Activated CD8-positive, alpha-beta T cell treated with anti-CD3 and anti-CD28 coated beads for 36 hours (primary cell): ENCODE results near the gene PCDHB12. TPM values are rescaled to one million over a fixed set of nuclear protein-coding genes. Genes with fewer than 3 reads are reported as not detected.
A peak's percentile ranks its signal among the peaks of the same experiment; 100 is the strongest.
"Not testable (repeated sequence)": the region's sequence is repeated elsewhere in the genome, so short reads cannot be mapped to it uniquely, and the experiment has no call there.

Experiments
- ATAC-seq: fragments of 200-7000 bp; cut with Tn5 transposase; one replicate; pipeline ENCODE4 v1.10.0; 2021; ENCODE audit warnings: mild to moderate bottlenecking, moderate library complexity
- CTCF ChIA-PET: fragments of 350-600 bp; sonication (Branson Sonifier 250); formaldehyde crosslinking; loops from one replicate; lab custom pipeline; 2021; ENCODE audit warnings: antibody characterized with exemption; lab: Charles Lee
- POLR2A ChIA-PET: fragments of 350-600 bp; sonication (Branson Sonifier 250); formaldehyde crosslinking; loops from one replicate; lab custom pipeline; 2021; ENCODE audit warnings: antibody characterized with exemption; lab: Charles Lee
- DNase-seq: peaks from one replicate; pipeline ENCODE4 v3.0.0-alpha.2; 2020
- H3K27ac Mint-ChIP-seq: one replicate; pipeline ENCODE4 v1.8.0; 2021; ENCODE audit warnings: mild to moderate bottlenecking, mixed read lengths
- H3K27me3 Mint-ChIP-seq: one replicate; pipeline ENCODE4 v1.8.0; 2021; ENCODE audit warnings: mixed read lengths
- H3K36me3 Mint-ChIP-seq: one replicate; pipeline ENCODE4 v1.8.0; 2021; ENCODE audit warnings: low read depth, mixed read lengths
- H3K4me1 Mint-ChIP-seq: one replicate; pipeline ENCODE4 v1.8.0; 2021; ENCODE audit warnings: low read depth, mixed read lengths
- H3K4me3 Mint-ChIP-seq: one replicate; pipeline ENCODE4 v1.8.0; 2021; ENCODE audit warnings: mild to moderate bottlenecking, moderate library complexity, mixed read lengths
- H3K9me3 Mint-ChIP-seq: one replicate; pipeline ENCODE4 v1.8.0; 2021; ENCODE audit warnings: mixed read lengths
- intact Hi-C: fragments of 100-400 bp; cut with micrococcal nuclease; formaldehyde crosslinking; loops from one replicate; pipeline ENCODE4 v1.10.0; 2022
- total RNA-seq, 2 experiments: library from RNA; stranded (reverse); gene quantifications; one replicate each; pipeline ENCODE4 v1.2.3, GENCODE V29; 2021
- TF ChIP-seq, protein P1 (sequence below): fragments of 200-600 bp; IDR thresholded peaks from one replicate; pipeline ENCODE4 v1.8.0; 2022; ENCODE audit warnings: antibody characterized with exemption, mild to moderate bottlenecking

PCDHB12 gene
- total RNA-seq, 2 experiments from 2014 or later: not detected

DNA sequence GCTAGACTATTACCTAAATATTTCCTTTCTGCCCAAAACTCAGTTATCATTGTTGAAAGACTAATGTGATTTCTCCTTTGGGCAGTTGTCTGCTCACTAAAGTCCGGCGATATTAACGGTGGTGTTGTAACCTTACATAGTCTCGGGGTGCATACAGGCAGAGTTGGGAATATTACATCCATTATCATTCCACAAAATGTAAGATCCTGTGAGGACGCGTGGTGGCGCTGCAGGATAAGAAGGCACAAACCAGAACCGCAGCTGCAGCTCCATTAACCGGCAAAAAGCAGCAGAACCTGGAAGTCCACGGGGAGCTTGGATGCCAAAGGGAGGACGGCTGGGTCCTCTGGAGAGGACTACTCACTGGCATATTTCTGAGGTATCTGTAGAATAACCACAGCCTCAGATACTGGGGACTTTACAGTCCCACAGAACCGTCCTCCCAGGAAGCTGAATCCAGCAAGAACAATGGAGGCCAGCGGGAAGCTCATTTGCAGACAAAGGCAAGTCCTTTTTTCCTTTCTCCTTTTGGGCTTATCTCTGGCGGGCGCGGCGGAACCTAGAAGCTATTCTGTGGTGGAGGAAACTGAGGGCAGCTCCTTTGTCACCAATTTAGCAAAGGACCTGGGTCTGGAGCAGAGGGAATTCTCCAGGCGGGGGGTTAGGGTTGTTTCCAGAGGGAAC is 5.3 kb downstream of the PCDHB12 start, which contains the start of gene PCDHB13:
Gene PCDHB13, plus strand, starts transcription at position 264 of the 684 bp plus-strand sequence. Its CDS starts 205 bp downstream, at position 469.
- CTCF ChIA-PET: interaction anchor here (1.1 kb wide), 1 partner anchor 350 kb away, joined by 6 read pairs; no protein-coding TSS in a partner anchor
- DNase-seq: peak; percentile 37
- H3K4me3 Mint-ChIP-seq: not testable (repeated sequence)

DNA sequence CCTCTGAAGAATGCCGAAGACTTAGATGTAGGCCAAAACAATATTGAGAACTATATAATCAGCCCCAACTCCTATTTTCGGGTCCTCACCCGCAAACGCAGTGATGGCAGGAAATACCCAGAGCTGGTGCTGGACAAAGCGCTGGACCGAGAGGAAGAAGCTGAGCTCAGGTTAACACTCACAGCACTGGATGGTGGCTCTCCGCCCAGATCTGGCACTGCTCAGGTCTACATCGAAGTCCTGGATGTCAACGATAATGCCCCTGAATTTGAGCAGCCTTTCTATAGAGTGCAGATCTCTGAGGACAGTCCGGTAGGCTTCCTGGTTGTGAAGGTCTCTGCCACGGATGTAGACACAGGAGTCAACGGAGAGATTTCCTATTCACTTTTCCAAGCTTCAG is 6.1 kb downstream of the PCDHB12 start:
- ATAC-seq, H3K4me1 Mint-ChIP-seq, H3K27ac Mint-ChIP-seq, H3K4me3 Mint-ChIP-seq, POLR2A ChIA-PET, DNase-seq, intact Hi-C loops, CTCF ChIA-PET: not testable (repeated sequence)
- Mint-ChIP-seq H3K36me3 (peaks cover 10% of the 10 kb centered on the region), H3K27me3 (peaks cover 45% of the 10 kb centered on the region), H3K9me3 (peaks cover 14% of the 10 kb centered on the region)

More for the DNA sequence above, 5.3 kb downstream of the PCDHB12 start, which contains the start of gene PCDHB13:
- H3K27ac Mint-ChIP-seq, intact Hi-C loops, H3K4me1 Mint-ChIP-seq, POLR2A ChIA-PET, ATAC-seq: not testable (repeated sequence)
- Mint-ChIP-seq H3K36me3 (peaks cover 10% of the 10 kb centered on the region), H3K27me3 (peaks cover 48% of the 10 kb centered on the region), H3K9me3 (peaks cover 11% of the 10 kb centered on the region)

DNA sequence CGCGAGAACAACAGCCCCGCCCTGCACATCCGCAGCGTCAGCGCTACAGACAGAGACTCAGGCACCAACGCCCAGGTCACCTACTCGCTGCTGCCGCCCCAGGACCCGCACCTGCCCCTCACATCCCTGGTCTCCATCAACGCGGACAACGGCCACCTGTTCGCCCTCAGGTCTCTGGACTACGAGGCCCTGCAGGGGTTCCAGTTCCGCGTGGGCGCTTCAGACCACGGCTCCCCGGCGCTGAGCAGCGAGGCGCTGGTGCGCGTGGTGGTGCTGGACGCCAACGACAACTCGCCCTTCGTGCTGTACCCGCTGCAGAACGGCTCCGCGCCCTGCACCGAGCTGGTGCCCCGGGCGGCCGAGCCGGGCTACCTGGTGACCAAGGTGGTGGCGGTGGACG is 7.0 kb downstream of the PCDHB12 start:
- POLR2A ChIA-PET, CTCF ChIA-PET, H3K4me1 Mint-ChIP-seq, H3K4me3 Mint-ChIP-seq, DNase-seq, intact Hi-C loops, H3K27ac Mint-ChIP-seq, ATAC-seq: not testable (repeated sequence)
- H3K27me3 Mint-ChIP-seq: peaks cover 42% of the 10 kb centered on the region
- H3K36me3 Mint-ChIP-seq: peaks cover 10% of the 10 kb centered on the region
- peaks cover 16% of the 10 kb centered on the region for H3K9me3 Mint-ChIP-seq

DNA sequence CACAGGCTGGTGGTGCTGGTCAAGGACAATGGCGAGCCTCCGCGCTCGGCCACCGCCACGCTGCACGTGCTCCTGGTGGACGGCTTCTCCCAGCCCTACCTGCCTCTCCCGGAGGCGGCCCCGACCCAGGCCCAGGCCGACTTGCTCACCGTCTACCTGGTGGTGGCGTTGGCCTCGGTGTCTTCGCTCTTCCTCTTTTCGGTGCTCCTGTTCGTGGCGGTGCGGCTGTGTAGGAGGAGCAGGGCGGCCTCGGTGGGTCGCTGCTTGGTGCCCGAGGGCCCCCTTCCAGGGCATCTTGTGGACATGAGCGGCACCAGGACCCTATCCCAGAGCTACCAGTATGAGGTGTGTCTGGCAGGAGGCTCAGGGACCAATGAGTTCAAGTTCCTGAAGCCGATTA is 7.5 kb downstream of the PCDHB12 start:
- H3K4me3 Mint-ChIP-seq, CTCF ChIA-PET, H3K36me3 Mint-ChIP-seq, intact Hi-C loops, DNase-seq, H3K4me1 Mint-ChIP-seq, POLR2A ChIA-PET, H3K27ac Mint-ChIP-seq, ATAC-seq: not testable (repeated sequence)
- peaks cover 41% of the 10 kb centered on the region for H3K27me3 Mint-ChIP-seq
- peaks cover 14% of the 10 kb centered on the region for H3K9me3 Mint-ChIP-seq

DNA sequence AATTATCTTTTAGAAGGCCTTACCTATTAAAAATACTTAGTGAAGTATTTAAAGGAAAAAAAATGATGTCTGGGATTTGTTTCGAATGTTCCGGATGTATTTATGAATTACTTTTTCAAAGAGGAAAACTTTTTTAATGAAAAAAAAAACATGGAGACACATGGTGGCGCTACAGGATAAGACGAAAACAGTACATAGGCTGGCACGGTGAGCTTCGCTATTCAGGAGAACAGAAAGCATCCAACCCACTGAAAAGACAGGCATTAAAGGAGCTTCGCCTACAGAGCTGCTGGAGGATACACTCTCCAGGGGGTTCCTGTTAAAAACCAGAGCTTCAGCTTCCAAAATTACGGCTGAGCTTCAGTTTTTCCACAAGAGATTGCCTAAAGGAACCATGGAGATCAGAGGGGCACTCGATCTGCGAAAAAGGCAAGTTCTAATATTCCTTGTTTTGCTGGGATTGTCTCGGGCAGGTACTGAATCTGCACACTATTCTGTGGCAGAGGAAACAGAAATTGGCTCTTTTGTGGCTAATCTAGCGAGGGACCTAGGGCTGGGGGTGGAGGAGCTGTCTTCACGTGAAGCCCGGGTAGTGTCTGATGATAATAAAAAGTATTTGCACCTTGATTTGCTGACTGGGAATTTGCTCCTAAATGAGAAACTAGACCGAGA is 14.7 kb downstream of the PCDHB12 start, which contains the start of gene PCDHB14:
Gene PCDHB14, plus strand, starts transcription at position 232 of the 672 bp plus-strand sequence. Its CDS starts 163 bp downstream, at position 395.
- Mint-ChIP-seq H3K9me3 (peaks cover 8% of the 10 kb centered on the region), H3K27ac (no peak within 1 kb of the TSS), H3K4me3 (no peak within 1 kb of the TSS), H3K36me3 (peaks cover 4% of the 10 kb centered on the region), H3K27me3 (peaks cover 38% of the 10 kb centered on the region), H3K4me1 (peaks cover 2% of the 10 kb centered on the region)
- TF ChIP-seq, protein P1, sequence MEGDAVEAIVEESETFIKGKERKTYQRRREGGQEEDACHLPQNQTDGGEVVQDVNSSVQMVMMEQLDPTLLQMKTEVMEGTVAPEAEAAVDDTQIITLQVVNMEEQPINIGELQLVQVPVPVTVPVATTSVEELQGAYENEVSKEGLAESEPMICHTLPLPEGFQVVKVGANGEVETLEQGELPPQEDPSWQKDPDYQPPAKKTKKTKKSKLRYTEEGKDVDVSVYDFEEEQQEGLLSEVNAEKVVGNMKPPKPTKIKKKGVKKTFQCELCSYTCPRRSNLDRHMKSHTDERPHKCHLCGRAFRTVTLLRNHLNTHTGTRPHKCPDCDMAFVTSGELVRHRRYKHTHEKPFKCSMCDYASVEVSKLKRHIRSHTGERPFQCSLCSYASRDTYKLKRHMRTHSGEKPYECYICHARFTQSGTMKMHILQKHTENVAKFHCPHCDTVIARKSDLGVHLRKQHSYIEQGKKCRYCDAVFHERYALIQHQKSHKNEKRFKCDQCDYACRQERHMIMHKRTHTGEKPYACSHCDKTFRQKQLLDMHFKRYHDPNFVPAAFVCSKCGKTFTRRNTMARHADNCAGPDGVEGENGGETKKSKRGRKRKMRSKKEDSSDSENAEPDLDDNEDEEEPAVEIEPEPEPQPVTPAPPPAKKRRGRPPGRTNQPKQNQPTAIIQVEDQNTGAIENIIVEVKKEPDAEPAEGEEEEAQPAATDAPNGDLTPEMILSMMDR: peak; percentile 33
- DNase-seq (no peak), ATAC-seq (no peak)
- POLR2A ChIA-PET: no interaction called here
- intact Hi-C loops: no loop called here
- CTCF ChIA-PET: interaction anchor here (0.6 to 2.2 kb wide), 14 partner anchors 9 to 341 kb away, joined by 3 to 8 read pairs (median 4); partner anchors contain the start of genes PCDHB11, PCDHB15, PCDHGB5 and TAF7

DNA sequence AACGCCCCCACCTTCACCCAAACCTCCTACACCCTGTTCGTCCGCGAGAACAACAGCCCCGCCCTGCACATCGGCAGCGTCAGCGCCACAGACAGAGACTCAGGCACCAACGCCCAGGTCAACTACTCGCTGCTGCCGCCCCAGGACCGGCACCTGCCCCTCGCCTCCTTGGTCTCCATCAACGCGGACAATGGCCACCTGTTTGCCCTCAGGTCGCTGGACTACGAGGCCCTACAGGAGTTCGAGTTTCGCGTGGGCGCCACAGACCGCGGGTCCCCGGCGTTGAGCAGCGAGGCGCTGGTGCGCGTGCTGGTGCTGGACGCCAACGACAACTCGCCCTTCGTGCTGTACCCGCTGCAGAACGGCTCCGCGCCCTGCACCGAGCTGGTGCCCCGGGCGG is 16.3 kb downstream of the PCDHB12 start:
- H3K4me3 Mint-ChIP-seq, POLR2A ChIA-PET, H3K9me3 Mint-ChIP-seq, DNase-seq, CTCF ChIA-PET, ATAC-seq, intact Hi-C loops, H3K36me3 Mint-ChIP-seq, H3K4me1 Mint-ChIP-seq, H3K27ac Mint-ChIP-seq: not testable (repeated sequence)
- H3K27me3 Mint-ChIP-seq: peaks cover 34% of the 10 kb centered on the region

DNA sequence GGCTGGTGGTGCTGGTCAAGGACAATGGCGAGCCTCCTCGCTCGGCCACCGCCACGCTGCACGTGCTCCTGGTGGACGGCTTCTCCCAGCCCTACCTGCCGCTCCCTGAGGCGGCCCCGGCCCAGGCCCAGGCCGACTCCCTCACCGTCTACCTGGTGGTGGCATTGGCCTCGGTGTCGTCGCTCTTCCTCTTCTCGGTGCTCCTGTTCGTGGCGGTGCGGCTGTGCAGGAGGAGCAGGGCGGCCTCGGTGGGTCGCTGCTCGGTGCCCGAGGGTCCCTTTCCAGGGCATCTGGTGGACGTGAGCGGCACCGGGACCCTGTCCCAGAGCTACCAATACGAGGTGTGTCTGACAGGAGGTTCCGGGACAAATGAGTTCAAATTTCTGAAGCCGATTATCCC is 16.9 kb downstream of the PCDHB12 start:
- DNase-seq, H3K36me3 Mint-ChIP-seq, H3K4me3 Mint-ChIP-seq, intact Hi-C loops, H3K9me3 Mint-ChIP-seq, H3K27ac Mint-ChIP-seq, CTCF ChIA-PET, POLR2A ChIA-PET, ATAC-seq, H3K4me1 Mint-ChIP-seq: not testable (repeated sequence)
- peaks cover 31% of the 10 kb centered on the region for H3K27me3 Mint-ChIP-seq
